Esophagus muscularis mucosa (tissue), 3 donors: ENCODE data around the gene MAD2L2.

Experiments used
- EP300 ChIP-seq: sonication (generic); formaldehyde crosslinking; IDR thresholded peaks from one replicate; pipeline ENCODE4 v1.6.1; 2017; ENCODE audit warnings: antibody characterized with exemption
- POLR2AphosphoS5 ChIP-seq, 2 donors: sonication (generic); formaldehyde crosslinking; IDR thresholded peaks; one replicate each; pipeline ENCODE4 v1.6.1; 2017; ENCODE audit warnings: antibody characterized with exemption in 2 of 2

DNA sequence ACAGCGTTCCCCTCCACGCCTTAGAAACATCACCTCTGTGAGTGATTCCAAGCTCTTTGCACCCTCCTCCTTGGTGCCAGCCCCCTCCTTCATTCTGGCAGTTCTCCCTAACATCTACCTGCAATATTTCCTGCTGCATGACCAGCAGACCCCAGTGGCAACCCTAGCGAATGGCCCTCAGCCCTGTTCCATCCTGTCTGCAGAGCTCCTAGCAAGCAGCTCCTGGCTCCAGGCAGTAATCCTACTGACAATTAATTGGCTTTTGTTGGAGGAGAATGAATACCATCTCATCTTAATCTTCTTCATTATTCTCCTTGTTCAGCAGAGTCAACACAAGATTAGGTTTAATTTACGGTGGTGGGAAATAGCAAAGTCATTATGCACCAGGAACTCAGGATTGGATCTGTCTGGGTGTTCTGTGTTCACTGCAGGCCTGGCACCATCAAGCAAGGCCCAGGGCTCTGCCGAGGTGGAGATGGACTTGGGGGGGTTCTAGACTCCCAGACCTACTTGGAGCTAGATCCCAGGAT lies 39.1 kb downstream of the MAD2L2 start:
- no peak for TF ChIP-seq EP300
- TF ChIP-seq POLR2AphosphoS5 (IDR thresholded peaks at IDR 0.05): no peak
